HG02798 (cell line): ENCODE measurements around the gene CASKIN2.
A peak's percentile ranks its signal among the peaks of the same experiment; 100 is the strongest.
"Not testable (repeated sequence)": the region's sequence is repeated elsewhere in the genome, so short reads cannot be mapped to it uniquely, and the experiment has no call there.

Experiments
- ATAC-seq: cut with Tn5 transposase; IDR thresholded peaks from one replicate; pipeline ENCODE4 v1.9.1; 2021; ENCODE audit warnings: mild to moderate bottlenecking; ENCODE audit not compliant: unreplicated experiment, poor library complexity

CASKIN2 gene

DNA sequence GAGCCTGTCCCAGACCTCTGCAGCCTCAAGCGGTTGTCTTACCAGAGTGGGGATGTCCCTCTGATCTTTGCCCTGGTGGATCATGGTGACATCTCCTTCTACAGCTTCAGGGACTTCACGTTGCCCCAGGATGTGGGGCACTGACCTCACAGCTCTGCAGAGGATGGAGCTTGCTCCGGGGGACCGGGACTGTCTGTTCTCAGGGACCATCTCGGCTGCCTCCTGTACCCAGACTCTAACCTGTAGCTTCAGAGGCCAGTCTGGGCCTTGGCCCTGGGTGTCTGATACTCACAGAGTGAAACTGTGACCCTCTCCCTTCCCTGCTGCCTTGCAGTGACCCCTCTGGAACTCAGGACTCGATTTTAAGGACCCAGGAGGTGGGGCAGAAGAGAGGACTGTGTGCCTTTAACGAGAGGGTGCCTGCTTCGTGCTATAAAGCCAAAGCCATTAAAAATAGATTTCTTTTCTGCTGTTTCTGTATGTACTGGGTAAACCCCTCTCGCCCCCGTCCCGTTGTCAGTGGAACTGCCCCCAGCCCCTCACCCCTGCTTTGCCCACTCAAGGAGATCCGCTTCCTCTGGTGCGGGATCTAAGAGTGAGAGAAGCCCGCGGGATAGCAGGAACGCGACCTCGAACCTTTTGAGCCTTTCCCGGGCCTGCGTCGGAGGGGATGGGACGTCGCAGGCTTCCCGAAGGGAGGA lies 9.1 kb upstream of the CASKIN2 start:
- no peak for ATAC-seq

DNA sequence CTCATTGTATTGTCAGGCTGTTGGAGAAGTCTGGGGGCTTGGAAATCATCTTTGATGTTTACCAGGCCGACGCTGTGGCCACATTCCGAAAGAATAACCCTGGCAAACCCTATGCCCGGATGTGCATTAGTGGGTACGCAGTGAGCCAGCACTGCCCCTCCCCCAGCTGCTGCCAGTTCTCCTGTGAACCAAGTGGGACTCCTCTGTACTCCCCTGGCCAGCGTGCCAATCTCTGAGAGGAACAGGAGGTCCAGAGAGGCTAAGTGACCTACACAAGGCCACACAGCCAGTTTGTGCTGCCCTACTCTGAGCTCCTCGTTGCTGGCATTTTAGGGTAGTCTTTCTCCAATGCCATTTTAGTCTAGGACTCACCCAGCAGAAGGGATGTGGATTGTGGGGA lies 8.3 kb upstream of the CASKIN2 start:
- ATAC-seq: no peak

DNA sequence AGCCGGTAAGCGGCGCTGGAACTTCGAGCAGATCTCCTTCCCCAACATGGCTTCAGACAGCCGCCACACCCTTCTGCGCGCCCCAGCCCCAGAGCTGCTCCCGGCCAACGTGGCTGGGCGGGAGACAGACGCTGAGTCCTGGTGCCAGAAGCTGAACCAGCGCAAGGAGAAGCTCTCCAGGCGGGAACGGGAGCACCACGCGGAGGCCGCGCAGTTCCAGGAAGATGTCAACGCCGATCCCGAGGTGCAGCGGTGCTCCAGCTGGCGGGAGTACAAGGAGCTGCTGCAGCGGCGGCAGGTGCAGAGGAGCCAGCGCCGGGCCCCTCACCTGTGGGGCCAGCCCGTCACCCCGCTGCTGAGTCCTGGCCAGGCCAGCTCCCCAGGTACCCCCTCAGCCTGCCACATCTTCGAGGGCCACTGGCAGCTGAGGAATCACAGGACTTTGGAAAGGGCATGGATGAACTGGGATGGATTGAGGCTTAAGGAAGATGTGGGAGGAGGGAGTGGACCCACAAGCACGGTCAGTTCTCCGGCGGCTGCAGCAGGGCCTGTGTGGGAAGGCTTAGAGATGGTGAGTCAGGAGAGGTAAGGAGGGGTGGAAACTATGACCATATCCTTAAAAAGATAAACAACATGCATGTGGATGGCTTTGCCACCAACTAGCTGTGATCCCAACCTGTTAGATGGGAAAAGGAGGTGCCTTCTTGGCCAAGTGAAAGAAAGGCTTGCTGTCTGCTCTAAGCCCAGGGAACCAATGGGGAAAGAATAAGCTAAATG lies 6.8 kb upstream of the CASKIN2 start:
- no peak for ATAC-seq

DNA sequence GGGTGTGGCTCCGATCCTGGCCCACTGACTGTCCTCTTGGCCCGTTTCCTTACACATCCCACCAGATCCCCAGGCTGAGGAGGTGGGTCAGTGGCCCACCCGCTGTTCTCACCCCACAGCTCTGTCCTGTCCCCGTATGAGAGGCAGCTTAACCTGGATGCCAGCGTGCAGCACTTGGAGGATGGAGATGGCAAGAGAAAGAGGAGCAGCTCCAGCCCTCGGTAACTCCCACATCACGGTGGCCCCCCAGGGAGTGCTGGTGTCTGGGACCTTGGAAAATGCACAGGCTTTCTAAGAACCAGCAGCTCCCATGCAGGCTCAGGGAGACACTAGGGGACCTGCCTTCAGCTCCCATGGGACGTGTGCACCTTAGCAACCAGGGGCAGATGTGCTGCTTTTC lies 6.0 kb upstream of the CASKIN2 start:
- no peak for ATAC-seq

DNA sequence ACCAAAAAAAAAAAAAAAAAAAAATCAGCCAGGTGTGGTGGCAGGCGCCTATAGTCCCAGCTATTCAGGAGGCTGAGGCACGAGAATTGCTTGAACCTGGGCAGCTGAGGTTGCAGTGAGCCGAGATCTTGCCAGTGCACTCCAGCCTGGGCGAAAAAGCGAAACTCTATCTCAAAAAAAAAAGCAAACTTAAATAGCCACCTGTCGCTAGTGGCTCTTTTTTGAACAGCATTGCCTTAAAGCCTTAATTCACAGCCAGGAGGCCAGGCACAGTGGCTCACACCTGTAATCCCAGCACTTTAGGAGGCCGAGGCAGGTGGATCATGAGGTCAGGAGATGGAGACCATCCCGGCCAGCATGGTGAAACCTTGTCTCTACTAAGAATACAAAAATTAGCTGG lies 5.1 kb upstream of the CASKIN2 start:
- ATAC-seq: not testable (repeated sequence)

DNA sequence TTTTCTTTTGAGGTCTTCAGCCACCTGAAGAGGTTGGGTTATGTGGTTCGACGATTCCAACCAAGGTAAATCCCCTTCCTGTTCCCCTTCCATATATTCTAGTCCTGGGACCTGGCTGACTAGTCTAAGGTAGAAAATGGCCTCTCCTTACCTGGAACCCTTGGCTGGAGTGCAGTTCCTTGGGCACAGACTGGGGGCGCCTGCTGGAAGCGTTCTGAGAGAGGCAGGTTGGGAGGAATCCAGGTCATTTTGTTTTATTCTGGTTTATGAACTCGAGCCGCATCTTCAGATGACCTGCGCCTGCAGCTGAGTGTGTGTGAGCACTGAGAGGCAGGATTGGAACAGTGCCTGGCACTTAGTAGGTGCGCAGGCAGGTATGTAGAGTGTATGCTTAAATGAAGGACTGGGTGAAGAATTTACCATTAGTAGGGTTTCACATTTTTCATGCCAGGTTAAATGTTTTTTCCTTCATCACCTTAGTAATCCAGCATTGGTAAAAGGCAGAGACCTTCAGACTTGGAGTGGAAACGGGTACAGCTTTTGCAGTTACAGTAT lies 3.7 kb upstream of the CASKIN2 start:
- ATAC-seq: no peak

DNA sequence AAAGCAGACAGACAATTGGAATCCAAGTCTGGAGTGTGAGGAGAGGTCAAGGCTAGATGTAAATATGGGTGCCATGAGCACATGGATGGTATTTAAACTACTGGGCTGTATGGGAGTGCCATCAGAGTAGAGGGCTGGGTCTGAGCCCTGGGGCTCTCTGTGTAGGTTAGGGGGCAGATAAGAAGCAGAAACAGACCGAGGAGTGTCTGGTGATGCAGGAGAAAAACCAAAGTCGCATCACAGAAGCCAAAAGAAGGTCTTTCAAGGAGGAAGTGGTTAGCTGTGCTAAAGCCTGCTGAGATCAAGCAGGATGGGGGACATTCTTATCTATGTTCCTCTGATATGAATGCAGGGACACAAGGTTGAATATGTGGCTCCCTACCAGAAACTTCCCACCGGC lies 2.9 kb upstream of the CASKIN2 start:
- ATAC-seq: no peak

DNA sequence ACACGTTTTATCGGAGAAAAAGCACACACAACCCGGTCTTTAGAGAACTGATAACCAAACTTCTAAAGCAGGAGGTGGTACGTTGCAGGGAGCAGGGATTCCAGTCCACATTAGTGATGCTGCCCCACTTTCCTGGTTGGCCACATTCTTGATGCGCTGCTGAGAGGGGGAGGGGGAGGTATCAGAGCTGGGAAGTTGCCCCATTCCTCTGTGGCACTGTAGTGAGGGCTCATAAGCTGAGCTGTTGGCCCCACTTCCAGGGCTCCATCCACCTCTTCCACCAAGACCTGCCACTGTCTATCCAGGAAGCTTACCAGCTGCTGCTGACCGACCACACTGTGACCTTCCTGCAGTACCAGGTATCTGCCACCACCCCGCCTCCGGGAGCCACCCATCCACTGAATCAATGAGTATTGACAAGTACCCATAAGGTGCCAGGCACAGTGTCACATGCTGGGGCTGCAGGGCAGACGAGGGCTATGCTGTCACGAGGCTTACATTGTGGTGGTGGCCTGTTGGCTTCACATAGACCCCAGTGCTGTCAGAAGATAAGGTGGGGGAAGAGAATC lies 2.0 kb upstream of the CASKIN2 start:
- ATAC-seq: no peak

DNA sequence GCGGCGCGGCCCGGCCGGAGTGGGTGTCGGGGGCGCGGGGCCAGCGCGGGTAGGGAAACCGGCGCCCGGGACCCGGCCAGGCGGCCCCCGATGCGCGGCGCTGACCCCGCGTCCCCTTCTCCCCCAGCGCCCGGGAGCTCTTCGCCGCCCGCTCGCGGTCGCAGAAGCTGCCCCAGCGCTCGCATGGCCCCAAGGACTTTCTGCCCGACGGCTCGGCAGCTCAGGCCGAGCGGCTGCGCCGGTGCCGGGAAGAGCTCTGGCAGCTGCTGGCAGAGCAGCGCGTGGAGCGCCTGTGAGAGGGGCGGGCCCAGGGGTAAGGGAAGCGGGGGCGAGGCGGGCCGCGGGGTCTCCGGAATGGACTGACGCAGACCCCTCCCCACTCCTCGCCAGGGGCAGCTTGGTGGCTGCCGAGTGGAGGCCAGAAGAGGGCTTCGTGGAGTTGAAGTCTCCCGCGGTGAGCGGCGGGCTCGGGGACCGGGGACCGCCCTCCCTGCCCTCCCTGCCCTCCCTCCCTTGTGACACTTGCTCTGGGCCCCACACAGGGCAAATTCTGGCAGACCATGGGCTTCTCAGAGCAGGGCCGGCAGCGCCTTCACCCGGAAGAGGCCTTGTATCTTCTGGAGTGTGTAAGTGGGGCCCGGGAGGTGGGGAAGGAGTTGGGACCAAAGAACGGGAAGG lies 1.4 kb upstream of the CASKIN2 start:
- peak; percentile 25 for ATAC-seq

DNA sequence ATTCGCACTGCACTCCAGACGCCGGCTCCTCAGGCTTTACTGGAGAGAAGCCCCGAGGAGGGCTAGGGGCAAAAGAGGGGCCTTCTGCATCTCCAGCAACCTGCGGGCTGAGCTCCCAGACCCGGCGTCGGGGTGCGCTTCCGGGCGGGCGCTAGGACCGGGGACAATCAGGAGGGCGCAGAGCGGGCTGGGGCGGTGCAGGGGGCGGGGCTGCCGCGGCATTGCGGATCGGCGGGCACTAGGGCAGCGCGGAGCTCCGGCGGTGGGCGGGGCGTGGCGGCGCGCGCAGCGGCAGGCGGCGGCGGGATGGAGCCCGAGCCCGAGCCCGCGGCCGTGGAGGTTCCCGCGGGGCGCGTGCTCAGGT lies 900 bp upstream of the CASKIN2 start, which contains the start of gene TSEN54:
TSS of gene TSEN54 (plus strand) at position 274 of the 364 bp plus-strand sequence. CDS start at position 307, 33 bp downstream.
- ATAC-seq: peak; percentile 81

DNA sequence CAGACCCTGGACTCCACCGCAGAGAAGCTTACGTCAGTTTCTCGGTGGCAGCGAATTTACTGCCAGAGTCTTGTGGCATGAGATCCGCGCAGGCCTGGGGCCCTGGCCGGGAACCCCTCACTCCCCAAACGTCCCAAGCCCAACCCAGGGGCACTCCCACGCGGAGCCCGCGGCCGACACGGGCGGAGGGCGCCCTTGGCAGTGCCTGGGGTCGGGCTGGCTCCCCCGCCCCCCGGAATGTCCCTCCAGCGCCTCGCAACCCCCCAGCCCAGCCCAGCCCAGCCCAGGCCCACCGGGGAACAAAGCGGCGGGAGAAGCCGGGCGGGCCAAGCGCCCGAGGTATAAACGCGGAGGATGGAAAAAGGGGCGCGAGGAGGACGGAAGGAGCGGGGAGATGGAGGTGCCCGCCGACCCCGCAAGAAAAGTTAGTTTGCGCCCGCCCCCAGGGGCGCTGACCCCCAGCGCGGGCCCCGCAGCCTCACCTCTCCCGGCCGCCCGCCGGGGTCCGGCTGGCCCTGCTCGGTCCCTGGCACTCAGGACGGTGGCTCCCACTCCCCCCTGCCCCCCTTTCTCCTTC lies 330 bp downstream of the CASKIN2 start:
- no peak for ATAC-seq

DNA sequence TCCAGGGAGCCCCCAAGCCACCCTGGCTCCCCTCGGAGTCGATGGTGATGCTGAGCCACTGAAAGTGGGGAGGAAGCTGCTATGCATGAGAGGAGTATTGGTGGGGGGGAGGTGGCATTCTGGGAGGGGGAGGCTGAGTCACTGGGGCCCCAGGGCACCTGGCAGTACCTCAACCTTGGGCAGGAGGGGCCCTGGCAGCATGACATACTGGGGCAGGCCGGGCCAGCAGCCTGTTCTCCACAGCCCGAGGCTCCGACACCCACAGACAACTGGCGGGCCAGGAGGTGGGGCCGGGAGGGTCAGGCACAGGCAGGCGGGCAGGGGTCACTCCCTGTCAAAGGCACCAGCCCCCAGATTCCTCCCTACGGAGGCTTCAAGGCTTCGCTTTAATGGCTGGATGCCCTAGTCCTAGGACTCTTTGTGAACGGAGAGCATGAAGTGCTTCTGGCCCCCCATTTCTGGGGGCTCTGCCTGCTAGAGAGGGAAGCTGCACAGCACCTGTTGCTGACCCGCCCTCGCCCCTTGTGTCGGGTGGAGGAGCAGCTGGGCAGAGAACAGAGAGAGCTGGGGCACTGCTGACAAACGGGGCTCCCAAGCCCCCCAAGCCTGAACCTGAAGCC lies 928 bp downstream of the CASKIN2 start:
- ATAC-seq: no peak

DNA sequence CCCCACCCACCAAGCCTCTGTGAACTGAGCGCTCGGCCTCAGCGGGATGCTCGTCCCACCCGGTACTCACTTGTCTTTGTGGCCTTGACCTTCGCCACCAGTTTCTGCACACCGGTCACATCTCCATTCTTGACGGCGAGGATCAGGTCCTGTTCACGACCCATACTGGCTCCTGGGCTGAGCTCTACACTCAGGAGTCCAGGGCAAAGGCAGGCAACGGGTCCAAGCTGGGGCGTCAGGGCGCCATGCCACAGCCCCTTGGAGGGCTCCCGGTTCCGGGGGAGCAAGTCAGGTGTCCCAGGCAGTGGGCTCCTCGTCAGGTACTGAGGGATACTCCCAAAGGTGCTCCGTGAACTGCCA lies 1.7 kb downstream of the CASKIN2 start:
- ATAC-seq: no peak

DNA sequence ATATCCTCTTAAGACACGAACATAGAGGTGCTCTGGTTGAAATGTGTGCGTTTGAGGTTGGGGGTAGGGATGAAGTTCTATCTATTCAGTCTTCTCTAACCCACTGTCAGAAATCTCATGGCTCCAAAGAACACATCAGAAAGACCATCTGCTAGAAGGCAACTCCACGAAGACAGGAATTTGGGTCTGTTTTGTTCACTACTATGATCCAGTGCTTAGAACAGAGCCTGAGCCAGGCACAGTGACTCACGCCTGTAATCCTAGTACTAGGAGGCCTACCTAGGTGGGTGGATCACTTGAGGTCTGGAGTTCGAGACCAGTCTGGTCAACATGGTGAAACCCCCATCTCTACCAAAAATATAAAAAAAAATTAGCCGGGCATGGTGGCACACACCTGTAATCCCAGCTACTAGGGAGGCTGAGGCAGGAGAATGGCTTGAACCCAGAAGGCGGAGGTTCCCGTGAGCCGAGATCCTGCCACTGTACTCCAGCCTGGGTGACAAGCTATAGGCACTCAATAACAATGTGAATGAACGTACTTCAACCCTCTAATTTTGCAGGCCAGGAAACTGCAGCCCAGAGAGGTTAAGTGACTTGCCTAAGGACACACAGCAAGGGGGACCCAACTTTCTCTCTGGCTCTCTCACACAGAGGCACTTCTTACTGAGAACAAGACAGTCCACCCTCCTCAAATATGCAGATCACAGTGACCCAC lies 2.3 kb downstream of the CASKIN2 start:
- no peak for ATAC-seq

DNA sequence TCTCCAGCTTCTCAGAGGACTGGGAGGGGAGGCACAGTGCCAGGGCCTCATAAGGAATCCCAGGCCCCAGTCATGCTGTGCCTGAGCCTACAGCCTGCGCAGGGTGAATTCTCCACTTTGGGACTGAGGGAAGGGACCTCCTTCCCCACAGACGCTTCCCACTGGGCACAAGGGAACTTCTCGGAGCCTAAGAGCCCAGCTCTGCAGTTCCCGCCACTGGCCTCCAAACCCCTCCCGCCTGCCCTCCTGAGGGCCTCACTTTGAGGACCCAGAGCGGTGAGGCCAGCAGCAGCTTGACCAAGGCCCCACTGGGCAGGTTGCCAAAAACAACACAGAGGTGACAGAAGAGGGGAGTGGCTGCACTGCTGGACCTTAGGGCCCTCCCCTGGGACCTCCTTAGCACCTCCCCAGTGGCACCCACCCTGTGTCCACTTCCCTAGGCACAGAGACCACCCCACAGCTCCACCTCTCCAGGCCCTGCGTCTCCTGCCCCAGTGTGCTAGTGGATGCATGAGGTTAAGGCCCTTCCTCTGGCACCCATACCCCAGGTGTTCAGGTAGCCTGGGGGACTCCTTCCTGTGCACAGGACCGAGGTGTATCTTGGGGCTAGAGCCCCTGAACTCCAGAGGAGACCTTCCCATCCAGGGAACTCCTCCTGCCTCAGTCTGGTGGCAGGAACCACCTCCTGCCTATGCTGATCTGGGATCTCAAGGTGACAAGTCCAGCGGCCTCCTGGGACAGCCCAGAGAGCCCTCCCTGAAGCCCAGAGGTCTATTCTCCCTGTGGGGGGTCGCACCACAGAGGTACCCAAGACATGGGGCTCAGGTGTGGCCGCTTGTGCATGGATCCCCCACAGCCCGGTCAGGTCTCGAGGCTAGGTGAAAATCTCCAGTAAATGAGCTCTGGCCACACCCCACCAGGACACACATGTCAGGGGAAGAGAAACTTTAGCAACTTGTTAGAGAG lies 3.4 kb downstream of the CASKIN2 start:
- no peak for ATAC-seq

DNA sequence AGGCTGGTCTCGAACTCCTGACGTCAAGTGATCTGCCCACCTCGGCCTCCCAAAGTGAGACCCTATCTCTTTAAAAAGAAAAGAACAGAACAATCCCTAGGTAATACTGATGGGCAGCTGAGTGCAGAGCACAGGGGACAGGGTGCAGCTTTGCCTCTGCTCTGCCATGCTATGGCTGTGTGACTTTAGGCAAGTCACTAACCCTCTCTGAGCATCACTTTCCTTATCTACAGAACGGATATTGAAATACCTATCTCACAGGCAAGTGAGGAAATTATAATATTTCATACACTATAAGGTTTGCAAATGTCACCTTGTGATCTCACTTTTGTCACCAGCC lies 4.1 kb downstream of the CASKIN2 start:
- no peak for ATAC-seq

DNA sequence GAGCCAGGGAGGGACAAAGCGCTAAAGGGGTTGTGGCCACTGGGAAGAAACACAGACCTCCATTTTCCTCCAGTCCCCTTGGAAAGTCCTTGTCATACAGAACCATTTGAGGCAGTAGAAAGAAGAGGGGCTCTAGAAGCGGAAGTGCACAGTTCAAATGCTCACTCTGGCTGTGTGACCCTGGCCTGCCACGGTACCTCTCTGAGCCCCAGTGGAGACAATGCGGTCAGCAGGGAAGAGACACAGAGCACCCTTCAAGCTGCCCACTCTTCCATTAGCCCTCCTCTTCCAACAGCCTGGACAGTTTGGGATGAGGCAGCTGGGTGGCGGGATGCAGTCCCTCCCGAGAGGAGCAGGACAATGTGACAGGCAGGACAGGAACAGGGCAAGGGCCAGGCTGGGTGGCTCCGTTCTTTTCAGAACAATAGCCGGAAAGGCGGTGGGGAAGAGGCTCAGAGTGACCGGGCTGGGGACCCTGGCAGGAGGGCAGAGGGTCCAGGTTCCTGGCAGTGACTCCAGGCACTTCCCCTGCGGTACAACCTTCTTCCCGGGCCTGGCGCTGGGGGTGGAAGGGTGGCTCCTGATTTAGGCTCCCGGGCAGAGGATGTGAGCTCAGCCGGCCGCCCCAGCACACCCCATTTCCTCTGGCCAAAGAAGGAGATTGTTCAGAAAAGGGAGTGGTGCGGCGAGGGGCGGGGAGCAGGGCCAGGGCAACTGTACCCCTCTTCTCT lies 5.6 kb downstream of the CASKIN2 start:
- no peak for ATAC-seq

DNA sequence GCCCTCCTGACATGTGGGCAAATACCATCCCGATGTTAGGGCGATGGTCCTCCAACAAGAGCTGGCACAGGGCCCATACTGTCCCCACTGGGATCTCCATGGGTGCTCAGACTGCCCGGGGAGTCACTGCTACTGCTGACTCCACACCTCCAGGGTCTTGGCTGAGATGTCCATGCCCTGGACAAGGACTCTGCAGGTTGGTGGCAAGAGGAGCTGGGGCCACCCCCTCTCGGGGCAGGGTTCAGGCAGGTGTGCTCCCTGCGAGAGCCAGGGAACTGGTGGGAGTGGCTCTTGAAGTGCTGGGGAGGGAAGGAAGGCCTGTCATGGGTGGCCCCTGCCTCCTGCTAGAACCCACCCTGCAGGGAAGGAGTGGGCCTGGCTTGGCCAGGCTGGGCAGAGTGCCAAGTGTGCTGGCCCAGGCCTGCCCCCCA lies 6.4 kb downstream of the CASKIN2 start:
- ATAC-seq: no peak
